ENCODE measurements around the gene POC1A.

- no peak for TF ChIP-seq TAF1 (IDR thresholded peaks at IDR 0.05; ENCODE audit: low read depth)
- no peak for TF ChIP-seq TCF12 (IDR thresholded peaks at IDR 0.05; ENCODE audit: low read depth)
- no peak for TF ChIP-seq TEAD4 (IDR thresholded peaks at IDR 0.05)
- no peak for TF ChIP-seq CEBPB (IDR thresholded peaks at IDR 0.05)
- no peak for TF ChIP-seq MAX (IDR thresholded peaks at IDR 0.05)
- no peak for TF ChIP-seq EP300 (IDR thresholded peaks at IDR 0.05; ENCODE audit: borderline replicate concordance)
- no peak for TF ChIP-seq REST (IDR thresholded peaks at IDR 0.05; ENCODE audit: low read depth)
- no peak for TF ChIP-seq NFIC (IDR thresholded peaks at IDR 0.05)
- no peak for TF ChIP-seq YY1 (IDR thresholded peaks at IDR 0.05; ENCODE audit: low read depth)
- TF ChIP-seq RAD21 (IDR thresholded peaks at IDR 0.05; ENCODE audit: low read depth): no peak
- TF ChIP-seq FOXM1 (IDR thresholded peaks at IDR 0.05; ENCODE audit: borderline replicate concordance, low read depth): no peak
These were observed 24.3 kb upstream of the POC1A start for GRCh38 chr3:52178537-52178936.

All from Ishikawa (cell line).